Endometrium (tissue), 2 donors: ENCODE measurements around the gene KCNT2.

Source experiments
- FAIRE-seq: peaks from 2 replicates; lab custom pipeline; 2012; peaks lifted over from hg19 to GRCh38; lab: Jason Lieb, UNC
- donor health status: control.
- donor health status: control.

The KCNT2 gene

GRCh38 chr1:196445775-196446174 lies 162.5 kb downstream of the KCNT2 start:
- no peak for FAIRE-seq

- FAIRE-seq, result no peak
Measured at GRCh38 chr1:196444634-196445033, 163.6 kb downstream of the KCNT2 start.

- FAIRE-seq, result no peak
Measured at GRCh38 chr1:196442366-196442765, 165.9 kb downstream of the KCNT2 start.

DNA sequence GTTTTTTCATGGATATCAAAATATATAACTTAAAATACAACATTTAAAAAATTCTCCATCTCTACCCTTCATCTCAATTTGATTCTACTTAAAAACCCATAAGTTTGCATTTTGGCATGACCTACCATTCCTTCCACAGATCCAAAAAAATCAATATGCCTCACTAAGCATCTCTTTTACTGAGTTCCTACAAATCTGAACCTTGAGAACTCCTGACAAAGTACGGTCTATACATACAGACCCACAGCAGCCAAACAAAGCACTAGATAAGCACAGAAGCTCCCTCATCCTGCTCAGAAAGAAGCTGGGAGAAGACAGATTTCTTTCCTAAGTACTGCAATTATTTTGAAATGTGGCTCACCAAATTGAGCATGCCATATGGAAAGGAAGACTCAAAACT lies 167.5 kb downstream of the KCNT2 start:
- FAIRE-seq, result no peak

DNA sequence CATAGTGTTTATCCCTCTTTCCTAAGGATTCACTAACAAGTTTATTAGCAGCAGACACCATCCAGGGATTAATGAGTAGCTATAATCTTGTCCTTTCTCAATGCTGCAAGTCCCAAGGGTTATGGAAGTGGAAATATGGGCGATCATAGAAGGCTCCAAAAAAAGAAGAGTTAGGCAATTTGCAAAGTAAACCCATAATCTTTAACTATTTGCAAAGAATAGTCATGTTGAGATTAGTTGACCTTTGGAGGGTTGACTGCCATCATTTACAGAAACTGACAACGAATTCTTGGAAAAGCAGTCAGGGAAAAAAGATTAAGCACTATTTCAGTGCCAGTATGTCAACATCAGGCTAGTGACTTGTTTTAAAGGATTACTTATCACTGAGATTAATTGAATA lies 169.9 kb downstream of the KCNT2 start:
- no peak for FAIRE-seq

GRCh38 chr1:196437671-196438070 lies 170.6 kb downstream of the KCNT2 start:
- no peak for FAIRE-seq

DNA sequence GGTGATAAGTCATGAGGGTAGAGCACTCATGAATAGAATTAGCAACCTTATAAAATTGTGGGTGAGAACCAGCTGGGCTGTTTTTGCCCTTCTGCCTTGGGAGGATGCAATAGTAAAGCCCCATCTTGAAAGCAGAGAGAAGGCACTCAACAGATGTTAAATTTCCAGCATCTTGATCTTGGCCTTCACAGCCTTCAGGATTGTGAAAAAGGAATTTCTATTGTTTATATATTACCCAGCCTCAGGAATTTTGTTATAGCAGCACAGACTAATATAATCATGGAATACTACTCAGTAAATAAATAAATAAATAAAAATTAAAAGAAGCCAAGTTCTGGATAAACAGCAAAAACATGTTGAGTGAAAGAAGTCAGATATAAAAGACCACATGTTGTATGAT lies 175.2 kb downstream of the KCNT2 start:
- FAIRE-seq, result no peak

DNA sequence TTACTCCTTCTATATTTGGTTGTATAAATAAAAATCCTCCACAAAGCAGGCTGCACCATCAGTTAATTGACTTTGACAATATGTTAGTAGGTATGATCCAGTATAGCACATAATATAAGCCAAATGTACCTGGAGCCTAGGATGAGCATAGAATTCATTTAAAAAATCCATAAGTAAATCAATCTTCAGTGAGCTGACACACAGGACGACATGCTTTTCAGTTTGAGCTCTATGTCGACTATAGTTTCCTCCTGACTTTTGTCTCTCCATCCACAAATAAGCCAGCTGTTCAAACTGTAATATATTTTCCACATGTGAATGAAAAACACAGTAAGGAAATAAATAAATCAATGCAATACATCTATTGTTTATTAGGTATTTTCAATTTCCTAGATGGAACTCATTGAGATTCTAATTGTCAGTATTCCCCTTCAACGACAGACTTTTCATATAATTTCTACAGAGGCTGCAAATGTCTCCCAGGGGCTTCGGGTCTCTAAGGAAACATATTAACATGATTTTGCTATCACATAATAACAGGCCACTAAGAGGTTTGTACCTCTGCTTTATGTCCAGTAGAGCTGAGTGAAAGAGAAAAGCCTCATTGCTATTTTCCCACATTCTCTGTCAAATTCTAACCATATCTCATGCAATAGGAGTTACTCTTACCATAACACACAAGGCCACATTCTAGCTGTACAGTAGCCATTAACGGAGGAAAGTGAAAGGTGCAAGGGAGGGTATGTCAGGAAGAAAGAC lies 180.1 kb downstream of the KCNT2 start:
- no peak for FAIRE-seq

GRCh38 chr1:196425513-196425912 lies 182.7 kb downstream of the KCNT2 start:
- FAIRE-seq, result no peak

DNA sequence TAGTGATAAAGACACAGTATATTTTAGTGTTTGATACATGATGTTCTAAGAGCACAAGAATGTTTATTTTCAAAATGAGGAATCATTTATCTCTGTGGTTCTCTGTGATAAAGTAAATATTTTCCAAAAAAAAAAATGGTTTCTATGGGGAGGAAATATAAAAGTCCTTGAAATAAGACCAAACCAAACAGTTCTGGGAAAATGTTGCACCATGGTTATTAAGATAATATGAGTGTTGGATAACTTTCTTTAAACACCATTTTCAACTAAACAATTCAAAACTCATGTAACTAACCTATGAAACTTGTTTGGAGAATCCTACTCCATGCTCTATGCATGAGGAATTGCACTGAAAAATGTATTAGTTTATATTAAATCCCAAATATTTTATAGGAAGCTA lies 184.6 kb downstream of the KCNT2 start:
- FAIRE-seq, result no peak

GRCh38 chr1:196418772-196419171 lies 189.5 kb downstream of the KCNT2 start:
- FAIRE-seq, result no peak

DNA sequence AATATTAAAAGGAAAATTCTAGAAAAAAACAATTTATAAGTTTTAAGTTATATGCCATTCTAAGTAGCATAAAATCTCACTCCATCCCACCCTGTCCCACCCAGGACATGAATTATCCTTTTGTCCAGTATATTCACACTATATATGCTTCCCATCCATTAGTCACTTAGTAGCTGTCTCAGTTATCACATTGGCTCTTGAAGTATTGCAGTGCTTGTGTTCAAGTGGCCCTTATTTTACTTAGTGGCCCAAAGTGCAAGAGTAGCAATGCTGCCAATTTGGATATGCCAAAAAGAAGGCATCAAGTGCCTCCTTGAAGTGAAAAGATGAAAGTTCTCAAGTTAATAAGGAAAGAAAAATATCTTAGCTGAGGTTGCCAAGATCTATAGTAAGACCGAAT lies 192.3 kb downstream of the KCNT2 start:
- FAIRE-seq, result no peak

DNA sequence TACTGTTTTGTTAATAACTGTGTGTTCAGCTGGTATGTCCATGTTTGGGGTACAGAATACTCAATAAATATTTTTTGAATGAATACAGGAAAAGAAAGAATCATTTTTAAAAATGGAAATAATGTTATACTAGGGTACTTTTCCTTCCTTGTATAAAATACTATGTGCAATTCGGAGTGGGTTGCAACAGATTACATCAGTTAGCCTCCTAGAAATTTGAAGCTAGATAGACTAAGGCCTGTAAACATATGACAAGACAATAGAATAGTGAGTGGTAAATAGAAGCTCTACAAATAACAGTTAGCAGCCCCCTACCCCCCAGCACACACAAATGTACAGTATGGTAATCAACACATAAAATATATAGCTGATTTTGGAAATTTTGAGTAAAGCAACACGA lies 195.9 kb downstream of the KCNT2 start:
- FAIRE-seq, result no peak

DNA sequence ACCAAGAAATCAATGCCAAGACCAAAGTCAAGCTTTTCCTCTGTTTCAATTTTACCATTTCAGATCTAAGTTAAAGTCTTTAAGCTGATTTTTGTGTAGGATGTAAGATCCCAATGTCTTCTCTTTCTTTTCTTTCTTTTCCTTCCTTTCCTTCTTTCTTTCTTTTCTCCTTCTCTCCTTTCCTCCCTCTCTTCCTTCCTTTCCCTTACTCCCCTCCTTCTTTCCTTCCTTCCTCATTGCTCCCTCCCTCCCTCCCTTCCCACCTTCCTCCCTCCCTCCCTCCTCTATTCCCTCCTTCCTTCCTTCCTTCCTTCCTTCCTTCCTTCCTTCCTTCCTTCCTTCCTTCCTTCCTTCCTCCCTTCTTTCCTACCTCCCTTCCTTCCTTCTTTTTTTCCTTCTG lies 197.5 kb downstream of the KCNT2 start:
- no peak for FAIRE-seq

DNA sequence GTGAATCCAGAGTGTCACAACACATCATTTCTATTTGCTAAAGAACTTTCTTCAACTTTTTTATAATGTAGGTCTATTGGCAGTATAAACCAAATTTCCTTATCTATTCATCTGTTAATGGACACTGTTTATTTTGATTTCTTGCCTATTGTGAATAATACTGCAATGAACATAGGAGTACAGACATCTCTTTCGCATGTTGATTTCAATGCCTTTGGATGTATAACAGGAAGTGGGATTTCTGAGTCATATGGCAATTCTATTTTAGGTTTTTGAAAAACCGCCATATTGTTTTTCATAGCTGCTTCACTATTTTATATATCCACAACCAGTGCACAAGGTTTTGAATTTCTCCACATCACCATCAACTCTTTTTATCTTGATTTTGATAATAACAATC lies 198.7 kb downstream of the KCNT2 start:
- no peak for FAIRE-seq

DNA sequence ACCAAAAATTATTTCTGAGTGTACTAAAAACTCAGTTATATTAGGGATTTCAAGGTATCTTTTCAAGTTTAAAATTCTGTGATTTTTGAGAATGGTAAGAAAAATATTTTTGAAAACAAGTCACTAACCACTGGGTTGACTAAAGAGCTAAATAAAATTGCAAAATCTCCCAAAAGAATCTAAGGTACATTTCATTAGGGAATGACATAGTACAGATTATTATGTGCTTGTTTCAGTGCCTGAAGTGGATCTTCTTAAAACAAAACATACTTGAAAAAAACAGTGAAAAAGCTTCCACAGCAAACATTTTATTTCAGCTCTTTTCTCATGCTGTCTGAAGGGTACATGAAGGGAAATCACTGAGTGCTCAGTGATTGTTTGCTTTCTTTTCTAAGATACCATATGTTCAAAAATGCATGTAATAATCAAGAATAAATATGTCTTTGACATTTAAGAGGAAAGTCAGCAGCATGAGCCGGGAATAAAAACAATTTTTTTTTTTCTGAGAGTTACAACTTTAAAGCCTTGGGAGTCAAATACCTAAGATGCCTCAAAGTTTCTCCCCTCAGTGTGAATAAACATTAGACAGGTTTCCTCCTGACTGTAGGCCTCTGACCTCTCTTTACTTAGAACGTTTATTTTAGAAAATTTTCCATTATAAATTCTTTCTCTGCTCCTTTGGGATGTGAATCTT lies 200.7 kb downstream of the KCNT2 start:
- peak; percentile 92 for FAIRE-seq

DNA sequence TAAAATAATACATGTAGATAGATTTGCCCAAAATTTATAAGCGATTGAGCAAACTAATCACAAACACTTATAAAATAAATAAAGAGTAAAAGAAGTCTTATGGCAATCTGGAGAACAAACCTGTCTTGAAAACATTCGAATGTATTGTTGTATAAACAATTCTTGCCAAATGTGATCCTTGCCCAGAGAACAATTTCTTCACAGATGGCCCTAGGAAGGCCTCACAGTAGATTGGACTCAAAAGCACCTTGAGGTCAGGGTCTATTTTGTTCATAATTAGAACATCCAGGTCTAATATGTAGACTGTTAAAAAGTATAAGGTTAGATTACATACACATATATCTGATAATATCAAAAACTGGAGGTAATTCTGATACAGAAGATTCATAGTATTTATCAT lies 202.4 kb downstream of the KCNT2 start:
- FAIRE-seq, result no peak

- no peak for FAIRE-seq
Measured at GRCh38 chr1:196403803-196404690, 204.2 kb downstream of the KCNT2 start.

- FAIRE-seq, result peak; percentile 67
Measured at GRCh38 chr1:196401891-196402290, 206.3 kb downstream of the KCNT2 start.

DNA sequence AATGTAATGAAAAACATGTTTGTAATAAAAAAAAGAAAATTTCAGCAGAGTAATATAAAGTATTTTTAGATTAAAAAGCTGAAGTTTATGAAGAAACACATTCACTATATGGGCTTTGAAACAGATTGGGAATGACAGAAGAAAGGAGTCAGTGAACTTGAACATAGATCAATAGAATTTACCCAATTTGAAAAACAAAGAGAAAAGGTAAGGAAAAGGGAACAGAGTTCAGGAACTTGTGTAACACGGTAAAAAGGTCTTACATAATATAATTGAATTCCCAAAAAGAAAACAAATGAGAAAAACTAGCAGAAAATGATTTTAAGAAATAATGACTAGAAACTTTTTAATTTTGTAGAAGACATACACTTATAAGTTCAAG lies 206.8 kb downstream of the KCNT2 start:
- FAIRE-seq, result no peak

- peak; percentile 8 for FAIRE-seq
Measured at GRCh38 chr1:196400478-196401451, 207.5 kb downstream of the KCNT2 start.

DNA sequence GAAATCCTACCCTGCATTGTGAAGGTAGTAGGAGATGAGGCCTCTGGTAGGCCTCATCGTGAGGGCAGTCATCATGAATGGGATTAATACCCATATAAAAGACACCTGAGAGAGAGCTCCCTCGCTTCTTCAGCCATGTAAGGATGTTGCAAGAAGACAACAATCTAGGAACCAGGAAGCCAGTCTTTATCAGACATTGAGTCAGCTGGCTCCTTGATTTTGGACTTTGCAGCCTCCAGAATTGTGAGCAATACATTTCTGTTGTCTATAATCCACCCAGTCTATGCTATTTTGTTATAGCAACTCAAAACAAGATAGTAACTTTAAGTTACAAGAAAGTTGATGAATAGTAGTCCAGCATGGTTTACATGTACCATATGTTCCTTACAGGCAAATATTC lies 208.5 kb downstream of the KCNT2 start:
- FAIRE-seq, result no peak
